Tibial nerve (tissue), 4 donors: Measurements from ENCODE around the gene MRTFA.

Experiments
- EP300 ChIP-seq, 2 donors: sonication (generic); formaldehyde crosslinking; IDR thresholded peaks; one replicate each; pipeline ENCODE4 v1.6.1; 2017; ENCODE audit warnings: antibody characterized with exemption in 2 of 2, mild to moderate bottlenecking in 1 of 2
- POLR2A ChIP-seq, 2 donors: fragments of 450-650 bp; IDR thresholded peaks; one replicate each; pipeline ENCODE4 v1.6.1; 2017; ENCODE audit warnings: antibody characterized with exemption in 2 of 2, mild to moderate bottlenecking in 2 of 2, moderate library complexity in 2 of 2
- TF ChIP-seq, protein P1 (sequence below), 5 experiments: fragments of 200-600 bp in 3 of 5; fragments of 450-650 bp in 2 of 5; sonication (generic) in 3 of 5; IDR thresholded peaks; one replicate each; pipeline ENCODE4 v1.5.1; 2016 to 2019; ENCODE audit warnings: antibody characterized with exemption in 5 of 5, mild to moderate bottlenecking in 3 of 5, moderate library complexity in 2 of 5

DNA sequence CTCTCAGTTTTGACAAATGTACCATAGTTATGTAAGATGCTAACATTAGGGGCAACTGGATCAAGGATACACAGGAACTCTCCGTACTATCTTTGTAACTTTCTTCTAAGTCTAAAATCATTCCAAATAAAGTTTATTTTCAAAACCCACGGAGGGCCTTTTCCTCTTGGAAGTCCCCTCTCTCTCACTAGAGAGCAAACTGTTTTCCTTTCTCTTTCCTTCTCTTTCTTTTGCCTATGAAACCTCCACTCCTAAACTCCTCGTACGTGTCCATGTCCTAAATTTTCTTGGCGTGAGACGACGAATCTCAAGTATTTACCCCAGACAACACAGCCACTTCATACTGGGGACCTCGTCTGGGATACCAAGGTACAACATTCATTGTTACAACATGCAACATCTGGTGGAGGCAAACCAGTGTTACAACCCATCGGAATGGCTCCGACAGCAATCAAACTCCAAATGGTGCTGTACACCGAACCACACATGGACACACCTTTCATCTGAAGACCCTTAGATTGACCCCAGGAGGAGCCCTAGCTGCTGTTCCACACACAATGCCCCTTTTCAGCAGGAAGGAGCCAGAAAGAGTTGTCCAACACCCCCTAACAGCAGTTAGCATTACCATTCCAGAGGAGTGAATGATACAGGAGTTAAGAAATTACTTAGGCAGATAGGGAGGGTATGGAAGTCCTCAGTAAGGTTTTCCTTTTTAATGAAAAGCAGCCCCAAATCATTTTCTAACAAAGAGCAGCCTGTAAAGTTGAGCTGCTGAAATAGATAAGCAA is 158.0 kb downstream of the MRTFA start:
- TF ChIP-seq, protein P1, sequence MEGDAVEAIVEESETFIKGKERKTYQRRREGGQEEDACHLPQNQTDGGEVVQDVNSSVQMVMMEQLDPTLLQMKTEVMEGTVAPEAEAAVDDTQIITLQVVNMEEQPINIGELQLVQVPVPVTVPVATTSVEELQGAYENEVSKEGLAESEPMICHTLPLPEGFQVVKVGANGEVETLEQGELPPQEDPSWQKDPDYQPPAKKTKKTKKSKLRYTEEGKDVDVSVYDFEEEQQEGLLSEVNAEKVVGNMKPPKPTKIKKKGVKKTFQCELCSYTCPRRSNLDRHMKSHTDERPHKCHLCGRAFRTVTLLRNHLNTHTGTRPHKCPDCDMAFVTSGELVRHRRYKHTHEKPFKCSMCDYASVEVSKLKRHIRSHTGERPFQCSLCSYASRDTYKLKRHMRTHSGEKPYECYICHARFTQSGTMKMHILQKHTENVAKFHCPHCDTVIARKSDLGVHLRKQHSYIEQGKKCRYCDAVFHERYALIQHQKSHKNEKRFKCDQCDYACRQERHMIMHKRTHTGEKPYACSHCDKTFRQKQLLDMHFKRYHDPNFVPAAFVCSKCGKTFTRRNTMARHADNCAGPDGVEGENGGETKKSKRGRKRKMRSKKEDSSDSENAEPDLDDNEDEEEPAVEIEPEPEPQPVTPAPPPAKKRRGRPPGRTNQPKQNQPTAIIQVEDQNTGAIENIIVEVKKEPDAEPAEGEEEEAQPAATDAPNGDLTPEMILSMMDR (IDR thresholded peaks at IDR 0.05), result no peak
- TF ChIP-seq POLR2A (IDR thresholded peaks at IDR 0.05) (no peak), EP300 (IDR thresholded peaks at IDR 0.05) (no peak)
